Measurements from ENCODE around the gene IL6ST. TPM values are rescaled to one million over a fixed set of nuclear protein-coding genes. Genes with fewer than 3 reads are reported as not detected.
A peak's percentile ranks its signal among the peaks of the same experiment; 100 is the strongest.

IL6ST gene
- total RNA-seq, 1 donor from 2014 or later = 221 TPM

- H3K27ac Mint-ChIP-seq (ENCODE audit: unreplicated experiment) = no peak overlapping the region
- H3K4me1 Mint-ChIP-seq (ENCODE audit: low read depth) = peaks cover 10% of the 10 kb centered on the region
- no peak overlapping the region for H3K4me3 Mint-ChIP-seq (ENCODE audit: unreplicated experiment)
- H3K9me3 Mint-ChIP-seq (ENCODE audit: low read depth) = no peaks in the 10 kb centered on the region
- no peaks in the 10 kb centered on the region for H3K36me3 Mint-ChIP-seq (ENCODE audit: low read depth)
- no peaks in the 10 kb centered on the region for H3K27me3 Mint-ChIP-seq (ENCODE audit: low read depth)
- no peak for DNase-seq (ENCODE audit: low spot score)
- no peak for TF ChIP-seq CTCF (IDR thresholded peaks at IDR 0.05)
Measured at GRCh38 chr5:56029457-56029856, 34.7 kb upstream of the IL6ST start.

GRCh38 chr5:56028708-56029107 is 33.9 kb upstream of the IL6ST start:
- Mint-ChIP-seq H3K9me3 (ENCODE audit: low read depth) (no peaks in the 10 kb centered on the region), H3K27ac (ENCODE audit: unreplicated experiment) (no peak overlapping the region), H3K27me3 (ENCODE audit: low read depth) (no peaks in the 10 kb centered on the region), H3K4me1 (ENCODE audit: low read depth) (peaks cover 10% of the 10 kb centered on the region), H3K36me3 (ENCODE audit: low read depth) (no peaks in the 10 kb centered on the region), H3K4me3 (ENCODE audit: unreplicated experiment) (no peak overlapping the region)
- no peak for DNase-seq (ENCODE audit: low spot score)
- TF ChIP-seq CTCF (IDR thresholded peaks at IDR 0.05) = no peak

- H3K27me3 Mint-ChIP-seq (ENCODE audit: low read depth) = no peaks in the 10 kb centered on the region
- peak overlapping the region; percentile 76 for H3K27ac Mint-ChIP-seq (ENCODE audit: unreplicated experiment)
- TF ChIP-seq CTCF (IDR thresholded peaks at IDR 0.05) = no peak
- no peak overlapping the region for H3K4me3 Mint-ChIP-seq (ENCODE audit: unreplicated experiment)
- DNase-seq (ENCODE audit: low spot score) = no peak
- no peaks in the 10 kb centered on the region for H3K9me3 Mint-ChIP-seq (ENCODE audit: low read depth)
- H3K36me3 Mint-ChIP-seq (ENCODE audit: low read depth) = no peaks in the 10 kb centered on the region
- peaks cover 10% of the 10 kb centered on the region for H3K4me1 Mint-ChIP-seq (ENCODE audit: low read depth)
Measured at GRCh38 chr5:56026863-56027300, 32.1 kb upstream of the IL6ST start.

- H3K4me3 Mint-ChIP-seq (ENCODE audit: unreplicated experiment) = no peak overlapping the region
- H3K27ac Mint-ChIP-seq (ENCODE audit: unreplicated experiment) = no peak overlapping the region
- TF ChIP-seq CTCF (IDR thresholded peaks at IDR 0.05) = no peak
- H3K4me1 Mint-ChIP-seq (ENCODE audit: low read depth) = peaks cover 10% of the 10 kb centered on the region
- H3K36me3 Mint-ChIP-seq (ENCODE audit: low read depth) = no peaks in the 10 kb centered on the region
- no peaks in the 10 kb centered on the region for H3K9me3 Mint-ChIP-seq (ENCODE audit: low read depth)
- no peak for DNase-seq (ENCODE audit: low spot score)
- no peaks in the 10 kb centered on the region for H3K27me3 Mint-ChIP-seq (ENCODE audit: low read depth)
Measured at GRCh38 chr5:56025151-56025885, 30.6 kb upstream of the IL6ST start.

GRCh38 chr5:56024810-56025150 is 30.0 kb upstream of the IL6ST start:
- H3K4me3 Mint-ChIP-seq (ENCODE audit: unreplicated experiment) = no peak overlapping the region
- no peaks in the 10 kb centered on the region for H3K9me3 Mint-ChIP-seq (ENCODE audit: low read depth)
- H3K36me3 Mint-ChIP-seq (ENCODE audit: low read depth) = no peaks in the 10 kb centered on the region
- no peaks in the 10 kb centered on the region for H3K27me3 Mint-ChIP-seq (ENCODE audit: low read depth)
- TF ChIP-seq CTCF (IDR thresholded peaks at IDR 0.05) = no peak
- DNase-seq (ENCODE audit: low spot score) = no peak
- peaks cover 10% of the 10 kb centered on the region for H3K4me1 Mint-ChIP-seq (ENCODE audit: low read depth)
- H3K27ac Mint-ChIP-seq (ENCODE audit: unreplicated experiment) = no peak overlapping the region

Measured in chondrocyte (in vitro differentiated cells).